Endothelial cell (in vitro differentiated cells): ENCODE results near the gene CYGB. TPM values are rescaled to one million over a fixed set of nuclear protein-coding genes. Genes with fewer than 3 reads are reported as not detected.

Source experiments
- DNase-seq: peaks from one replicate; pipeline ENCODE4 v3.0.0; 2021; ENCODE audit warnings: low spot score
- H3K27ac Mint-ChIP-seq: one replicate; pipeline ENCODE4 v1.8.0; 2021; ENCODE audit warnings: mixed read lengths, inconsistent platforms; ENCODE audit not compliant: unreplicated experiment
- H3K27me3 Mint-ChIP-seq: one replicate; pipeline ENCODE4 v1.8.0; 2021; ENCODE audit warnings: mild to moderate bottlenecking, moderate library complexity, mixed read lengths, inconsistent platforms; ENCODE audit not compliant: unreplicated experiment
- H3K36me3 Mint-ChIP-seq: one replicate; pipeline ENCODE4 v1.8.0; 2021; ENCODE audit warnings: mild to moderate bottlenecking, low read depth, mixed read lengths, inconsistent platforms; ENCODE audit not compliant: unreplicated experiment
- H3K4me1 Mint-ChIP-seq: one replicate; pipeline ENCODE4 v1.8.0; 2021; ENCODE audit warnings: mild to moderate bottlenecking, mixed read lengths, inconsistent platforms; ENCODE audit not compliant: unreplicated experiment
- H3K4me3 Mint-ChIP-seq: one replicate; pipeline ENCODE4 v1.8.0; 2021; ENCODE audit warnings: mild to moderate bottlenecking, mixed read lengths, inconsistent platforms; ENCODE audit not compliant: unreplicated experiment
- H3K9me3 Mint-ChIP-seq: one replicate; pipeline ENCODE4 v1.8.0; 2021; ENCODE audit warnings: mixed read lengths, inconsistent platforms; ENCODE audit not compliant: unreplicated experiment
- total RNA-seq: library from RNA; stranded (reverse); fragmentation: NEBNext Ultra II Directional; extraction: Animal tissue kit (Norgen Biotek cat#: 25700); gene quantifications from one replicate; pipeline ENCODE4 v1.2.1, GENCODE V29; 2021; ENCODE audit not compliant: unreplicated experiment
- TF ChIP-seq, protein P1 (sequence below): fragments of 200-600 bp; sonication (generic); IDR thresholded peaks from one replicate; pipeline ENCODE4 v1.5.0; 2021; ENCODE audit warnings: antibody characterized with exemption; ENCODE audit not compliant: unreplicated experiment

The CYGB gene
- total RNA-seq, 1 donor from 2014 or later, result 0.51 TPM

DNA sequence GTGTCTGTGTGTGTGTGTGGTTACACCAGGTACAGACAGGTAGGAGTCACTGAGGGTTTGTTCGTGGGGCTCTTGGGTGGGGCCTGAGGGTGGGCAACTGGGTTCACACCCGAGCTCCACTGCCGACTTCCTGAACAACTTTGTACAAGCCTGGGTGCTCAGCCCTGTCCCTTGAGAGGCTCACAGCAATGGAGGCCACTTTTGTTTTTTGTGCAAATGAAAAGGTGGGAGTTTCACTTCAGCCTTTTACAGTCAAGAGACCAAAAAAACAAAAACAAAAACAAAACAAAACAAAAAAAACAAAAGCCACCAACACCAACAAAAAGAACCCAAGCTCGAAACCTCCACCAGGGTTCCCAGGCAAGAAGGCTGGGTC lies 38.6 kb downstream of the CYGB start:
- Mint-ChIP-seq H3K36me3 (no peaks in the 10 kb centered on the region), H3K9me3 (no peaks in the 10 kb centered on the region), H3K27me3 (peaks cover 11% of the 10 kb centered on the region), H3K4me3 (peak overlapping the region; percentile 83), H3K27ac (peak overlapping the region; percentile 84), H3K4me1 (peaks cover 38% of the 10 kb centered on the region)
- DNase-seq, result no peak
- TF ChIP-seq, protein P1, sequence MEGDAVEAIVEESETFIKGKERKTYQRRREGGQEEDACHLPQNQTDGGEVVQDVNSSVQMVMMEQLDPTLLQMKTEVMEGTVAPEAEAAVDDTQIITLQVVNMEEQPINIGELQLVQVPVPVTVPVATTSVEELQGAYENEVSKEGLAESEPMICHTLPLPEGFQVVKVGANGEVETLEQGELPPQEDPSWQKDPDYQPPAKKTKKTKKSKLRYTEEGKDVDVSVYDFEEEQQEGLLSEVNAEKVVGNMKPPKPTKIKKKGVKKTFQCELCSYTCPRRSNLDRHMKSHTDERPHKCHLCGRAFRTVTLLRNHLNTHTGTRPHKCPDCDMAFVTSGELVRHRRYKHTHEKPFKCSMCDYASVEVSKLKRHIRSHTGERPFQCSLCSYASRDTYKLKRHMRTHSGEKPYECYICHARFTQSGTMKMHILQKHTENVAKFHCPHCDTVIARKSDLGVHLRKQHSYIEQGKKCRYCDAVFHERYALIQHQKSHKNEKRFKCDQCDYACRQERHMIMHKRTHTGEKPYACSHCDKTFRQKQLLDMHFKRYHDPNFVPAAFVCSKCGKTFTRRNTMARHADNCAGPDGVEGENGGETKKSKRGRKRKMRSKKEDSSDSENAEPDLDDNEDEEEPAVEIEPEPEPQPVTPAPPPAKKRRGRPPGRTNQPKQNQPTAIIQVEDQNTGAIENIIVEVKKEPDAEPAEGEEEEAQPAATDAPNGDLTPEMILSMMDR, result no peak

DNA sequence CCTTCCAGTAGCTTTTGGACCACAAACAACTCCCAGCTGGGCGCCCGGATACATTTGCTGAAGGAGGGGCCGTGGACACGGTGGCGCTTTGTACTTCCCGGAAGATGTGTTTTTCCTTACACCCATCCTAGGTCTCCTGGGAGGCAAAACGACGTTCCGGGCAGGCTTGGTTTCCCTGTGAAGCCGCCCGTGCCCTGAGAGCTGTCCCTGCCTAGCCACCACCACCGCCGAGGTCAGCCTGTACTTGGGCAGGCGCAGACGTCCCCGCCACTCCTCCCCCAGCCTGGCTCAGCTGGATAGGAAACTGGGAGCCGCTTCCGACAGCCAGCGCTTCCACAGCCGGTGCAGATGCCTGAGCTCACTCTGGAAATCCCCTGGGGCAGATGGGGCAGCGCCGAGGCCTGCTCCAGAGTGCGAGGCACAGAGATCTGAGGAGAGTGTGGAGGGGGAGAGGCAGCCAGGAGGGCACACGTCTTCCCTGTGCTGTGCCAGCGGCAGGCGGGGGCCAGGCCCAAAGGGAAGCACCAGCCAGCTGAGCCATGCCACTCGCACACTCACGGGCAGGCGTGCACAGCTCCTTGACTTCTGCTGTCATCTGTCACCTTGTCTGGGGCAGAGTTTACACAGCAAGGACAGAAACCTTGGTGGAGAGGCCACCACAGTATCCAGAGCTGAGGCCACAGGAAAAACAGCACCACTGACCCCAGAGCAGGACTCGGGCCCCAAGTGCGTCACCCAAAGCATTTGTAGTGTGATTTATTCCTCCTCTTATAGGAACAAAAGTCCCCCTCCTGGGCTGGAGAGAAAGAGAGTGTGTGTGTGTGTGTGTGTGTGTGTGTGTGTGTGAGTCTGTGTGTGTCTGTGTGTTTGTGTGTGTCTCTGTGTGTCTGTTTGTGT lies 39.3 kb downstream of the CYGB start:
- peak; percentile 67 for DNase-seq
- peaks cover 39% of the 10 kb centered on the region for H3K4me1 Mint-ChIP-seq
- H3K36me3 Mint-ChIP-seq, result no peaks in the 10 kb centered on the region
- no peaks in the 10 kb centered on the region for H3K9me3 Mint-ChIP-seq
- peaks cover 11% of the 10 kb centered on the region for H3K27me3 Mint-ChIP-seq
- peak overlapping the region; percentile 84 for H3K27ac Mint-ChIP-seq
- TF ChIP-seq, protein P1, result no peak
- peak overlapping the region; percentile 83 for H3K4me3 Mint-ChIP-seq

DNA sequence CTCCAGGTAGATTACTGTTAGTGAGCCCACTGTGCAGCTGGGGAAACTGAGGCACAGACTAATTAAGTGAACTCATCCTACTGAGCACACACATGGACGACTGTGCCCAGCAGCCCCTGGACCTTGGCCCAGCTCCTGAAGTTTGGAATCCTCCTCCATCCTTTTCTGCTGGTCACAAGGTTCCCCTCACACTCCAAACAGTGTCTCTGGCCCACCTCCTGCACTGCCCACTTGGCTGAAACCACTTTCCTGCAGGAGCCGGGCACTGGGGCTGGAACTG lies 39.9 kb downstream of the CYGB start:
- H3K27ac Mint-ChIP-seq, result peak overlapping the region; percentile 70
- H3K27me3 Mint-ChIP-seq, result peaks cover 11% of the 10 kb centered on the region
- DNase-seq, result no peak
- peaks cover 45% of the 10 kb centered on the region for H3K4me1 Mint-ChIP-seq
- no peaks in the 10 kb centered on the region for H3K36me3 Mint-ChIP-seq
- TF ChIP-seq, protein P1, result no peak
- no peak overlapping the region for H3K4me3 Mint-ChIP-seq
- no peaks in the 10 kb centered on the region for H3K9me3 Mint-ChIP-seq

DNA sequence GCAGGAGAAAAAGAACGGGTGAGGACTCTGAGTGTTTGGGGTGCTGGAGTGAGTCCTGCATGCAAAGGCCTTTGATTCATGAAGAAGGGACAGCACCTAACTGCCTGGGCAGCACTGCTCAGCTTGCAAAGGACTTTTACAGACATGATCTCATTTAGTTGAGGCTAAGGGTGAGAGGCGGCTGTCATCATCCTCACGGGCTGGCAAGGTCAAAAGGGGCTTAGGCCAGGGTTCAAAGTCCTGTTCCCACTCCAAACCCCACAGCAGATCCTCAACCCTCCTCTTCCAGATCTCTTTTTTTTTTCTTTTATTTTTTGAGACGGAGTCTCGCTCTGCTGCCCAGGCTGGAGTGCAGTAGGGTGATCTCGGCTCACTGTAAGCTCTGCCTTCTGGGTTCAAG lies 41.0 kb downstream of the CYGB start:
- peaks cover 9% of the 10 kb centered on the region for H3K27me3 Mint-ChIP-seq

More for the DNA sequence above, 41.0 kb downstream of the CYGB start:
- Mint-ChIP-seq H3K4me1 (peaks cover 51% of the 10 kb centered on the region), H3K9me3 (no peaks in the 10 kb centered on the region), H3K27ac (no peak overlapping the region), H3K4me3 (no peak overlapping the region), H3K36me3 (no peaks in the 10 kb centered on the region)
- TF ChIP-seq, protein P1, result no peak
- no peak for DNase-seq
